Measurements from ENCODE around the gene KLC1.

KLC1 gene

DNA sequence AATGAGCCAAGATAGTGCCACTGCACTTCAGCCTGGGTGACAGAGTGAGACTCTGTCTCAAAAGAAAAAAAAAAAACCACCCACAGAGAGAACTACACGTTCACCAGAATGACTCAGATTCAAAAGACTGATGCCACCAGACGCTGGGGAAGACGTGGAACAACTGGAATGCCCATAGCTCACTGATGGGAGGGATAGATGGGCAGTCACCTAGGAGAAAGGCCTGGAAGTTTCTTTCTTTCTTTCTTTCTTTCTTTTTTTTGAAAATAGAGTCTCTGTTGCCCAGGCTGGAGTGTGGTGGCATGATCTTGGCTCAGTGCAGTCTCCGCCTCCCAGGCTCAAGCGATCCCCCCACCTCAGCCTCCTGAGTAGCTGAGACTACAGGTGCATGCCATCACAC lies 10.0 kb upstream of the KLC1 start:
- TF ChIP-seq, protein P1, sequence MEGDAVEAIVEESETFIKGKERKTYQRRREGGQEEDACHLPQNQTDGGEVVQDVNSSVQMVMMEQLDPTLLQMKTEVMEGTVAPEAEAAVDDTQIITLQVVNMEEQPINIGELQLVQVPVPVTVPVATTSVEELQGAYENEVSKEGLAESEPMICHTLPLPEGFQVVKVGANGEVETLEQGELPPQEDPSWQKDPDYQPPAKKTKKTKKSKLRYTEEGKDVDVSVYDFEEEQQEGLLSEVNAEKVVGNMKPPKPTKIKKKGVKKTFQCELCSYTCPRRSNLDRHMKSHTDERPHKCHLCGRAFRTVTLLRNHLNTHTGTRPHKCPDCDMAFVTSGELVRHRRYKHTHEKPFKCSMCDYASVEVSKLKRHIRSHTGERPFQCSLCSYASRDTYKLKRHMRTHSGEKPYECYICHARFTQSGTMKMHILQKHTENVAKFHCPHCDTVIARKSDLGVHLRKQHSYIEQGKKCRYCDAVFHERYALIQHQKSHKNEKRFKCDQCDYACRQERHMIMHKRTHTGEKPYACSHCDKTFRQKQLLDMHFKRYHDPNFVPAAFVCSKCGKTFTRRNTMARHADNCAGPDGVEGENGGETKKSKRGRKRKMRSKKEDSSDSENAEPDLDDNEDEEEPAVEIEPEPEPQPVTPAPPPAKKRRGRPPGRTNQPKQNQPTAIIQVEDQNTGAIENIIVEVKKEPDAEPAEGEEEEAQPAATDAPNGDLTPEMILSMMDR (IDR thresholded peaks at IDR 0.05) = no peak

- TF ChIP-seq, protein P1 (IDR thresholded peaks at IDR 0.05) = no peak
These were observed 7.2 kb upstream of the KLC1 start for GRCh38 chr14:103621860-103622259.

DNA sequence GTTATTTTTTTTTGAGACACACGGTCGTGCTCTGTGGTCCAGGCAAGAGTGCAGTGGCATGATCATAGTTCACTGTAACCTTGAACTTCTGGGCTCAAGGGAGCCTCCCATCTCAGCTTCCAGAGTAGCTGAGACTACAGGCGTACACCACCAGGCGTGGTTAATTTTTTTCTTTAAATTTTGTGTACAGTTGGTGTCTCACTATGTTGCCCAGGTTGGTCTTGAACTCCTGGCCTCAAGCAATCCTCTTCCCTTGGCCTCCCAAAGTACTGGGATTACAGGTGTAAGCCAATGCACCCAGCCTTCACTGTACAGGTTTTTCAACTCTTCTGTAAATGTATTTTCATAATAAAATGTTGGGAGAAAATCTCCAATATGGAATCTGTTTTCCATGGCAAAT lies 5.7 kb upstream of the KLC1 start:
- TF ChIP-seq, protein P1 (IDR thresholded peaks at IDR 0.05) = no peak

GRCh38 chr14:103623883-103624482 lies 5.0 kb upstream of the KLC1 start:
- TF ChIP-seq, protein P1 (IDR thresholded peaks at IDR 0.05) = no peak

DNA sequence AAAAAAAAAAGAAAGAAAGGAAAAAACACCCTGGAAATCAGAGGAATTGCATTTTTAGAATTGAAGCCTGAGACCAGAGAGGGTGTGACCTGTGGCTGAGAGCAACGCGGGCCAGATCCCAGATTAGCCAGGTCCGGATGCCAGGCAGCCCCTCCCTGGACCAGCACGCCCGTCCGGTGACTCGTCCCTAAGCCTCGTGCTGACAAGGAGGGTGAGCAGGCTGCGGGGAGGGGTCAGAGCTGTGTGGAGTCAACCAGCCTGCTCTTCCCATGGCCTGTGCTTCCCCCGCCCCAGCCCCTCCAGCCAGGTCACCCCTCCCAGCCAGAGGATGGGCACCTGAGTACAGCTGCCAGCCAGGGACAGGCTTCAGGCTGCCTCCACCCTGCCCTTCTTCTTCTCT lies 4.2 kb upstream of the KLC1 start:
- TF ChIP-seq, protein P1 (IDR thresholded peaks at IDR 0.05) = no peak

DNA sequence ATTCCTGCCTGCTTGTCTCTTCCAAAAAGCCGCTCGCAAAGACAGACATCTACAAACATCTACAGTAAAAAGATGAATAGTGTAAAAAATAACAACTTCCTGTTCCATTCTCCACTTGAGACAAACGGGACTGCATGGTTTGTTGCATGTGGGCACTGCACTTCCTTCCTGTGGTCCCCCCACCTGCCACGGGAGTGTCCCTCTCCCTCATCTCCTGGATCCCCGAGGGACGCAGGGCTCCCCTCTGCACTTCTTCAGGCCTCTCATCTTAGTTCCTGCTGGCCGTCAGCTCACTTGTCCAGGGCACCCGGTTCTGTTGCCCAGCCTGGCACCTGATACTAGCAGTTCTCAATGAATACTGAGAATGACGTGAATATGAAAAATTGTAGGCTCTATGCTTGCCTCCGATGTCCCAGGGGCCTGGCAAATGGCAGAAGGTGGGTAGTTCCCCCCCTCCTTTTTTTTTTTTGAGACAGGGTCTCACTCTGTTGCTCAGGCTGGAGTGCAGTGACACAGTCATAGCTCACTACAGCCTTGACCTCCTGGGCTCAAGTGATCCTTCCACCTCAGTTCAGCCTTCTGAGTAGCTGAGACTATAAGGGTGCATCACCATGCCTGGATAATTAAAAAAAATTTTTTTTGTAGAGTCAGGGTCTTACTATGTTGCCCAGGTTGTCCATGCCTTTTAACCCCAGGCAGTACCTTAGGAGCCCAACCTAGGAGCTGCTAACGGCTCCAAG lies 3.5 kb upstream of the KLC1 start:
- TF ChIP-seq, protein P1 (IDR thresholded peaks at IDR 0.05) = no peak

GRCh38 chr14:103626146-103626850 lies 2.7 kb upstream of the KLC1 start:
- TF ChIP-seq, protein P1 (IDR thresholded peaks at IDR 0.05) = no peak

Data from LNCAP (cell line).